ENCODE data around the gene GADD45B.

DNA sequence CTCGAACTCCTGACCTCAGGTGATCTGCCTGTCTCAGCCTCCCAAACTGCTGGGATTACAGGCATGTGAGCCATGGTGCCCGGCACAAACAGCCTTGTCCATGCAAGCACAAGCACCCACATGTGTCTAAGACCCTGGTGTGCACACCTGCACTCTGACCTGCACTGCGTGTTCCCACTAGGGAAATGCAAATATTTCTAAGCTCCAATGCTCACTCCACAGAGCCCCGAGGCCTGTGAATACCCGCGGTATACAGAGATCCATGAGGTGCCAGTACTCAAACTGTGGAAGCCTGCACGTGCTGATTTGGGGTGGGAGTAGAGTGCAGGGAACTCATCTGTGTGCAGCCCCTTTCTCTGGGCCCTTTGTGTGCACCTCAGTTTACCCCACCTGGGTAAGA is 14.7 kb downstream of the GADD45B start:
- TF ChIP-seq POLR2A (IDR thresholded peaks at IDR 0.05) (no peak), POLR2AphosphoS5 (IDR thresholded peaks at IDR 0.05) (no peak)
- TF ChIP-seq, protein P1, sequence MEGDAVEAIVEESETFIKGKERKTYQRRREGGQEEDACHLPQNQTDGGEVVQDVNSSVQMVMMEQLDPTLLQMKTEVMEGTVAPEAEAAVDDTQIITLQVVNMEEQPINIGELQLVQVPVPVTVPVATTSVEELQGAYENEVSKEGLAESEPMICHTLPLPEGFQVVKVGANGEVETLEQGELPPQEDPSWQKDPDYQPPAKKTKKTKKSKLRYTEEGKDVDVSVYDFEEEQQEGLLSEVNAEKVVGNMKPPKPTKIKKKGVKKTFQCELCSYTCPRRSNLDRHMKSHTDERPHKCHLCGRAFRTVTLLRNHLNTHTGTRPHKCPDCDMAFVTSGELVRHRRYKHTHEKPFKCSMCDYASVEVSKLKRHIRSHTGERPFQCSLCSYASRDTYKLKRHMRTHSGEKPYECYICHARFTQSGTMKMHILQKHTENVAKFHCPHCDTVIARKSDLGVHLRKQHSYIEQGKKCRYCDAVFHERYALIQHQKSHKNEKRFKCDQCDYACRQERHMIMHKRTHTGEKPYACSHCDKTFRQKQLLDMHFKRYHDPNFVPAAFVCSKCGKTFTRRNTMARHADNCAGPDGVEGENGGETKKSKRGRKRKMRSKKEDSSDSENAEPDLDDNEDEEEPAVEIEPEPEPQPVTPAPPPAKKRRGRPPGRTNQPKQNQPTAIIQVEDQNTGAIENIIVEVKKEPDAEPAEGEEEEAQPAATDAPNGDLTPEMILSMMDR (IDR thresholded peaks at IDR 0.05), result no peak

All from stomach (tissue), 4 donors.